Stomach (tissue), 9 donors: ENCODE data around the gene SACS. TPM values are rescaled to one million over a fixed set of nuclear protein-coding genes. Genes with fewer than 3 reads are reported as not detected.

Experiments
- DNase-seq, 2 donors: peaks; one replicate each; pipeline versions ENCODE4 v3.0.0 to v3.0.0-alpha.2; 2013 to 2019
- H3K27ac ChIP-seq, 5 donors: fragments of 200-600 bp in 4 of 5; sonication (generic) in 4 of 5; one replicate each; pipeline ENCODE4 v1.5.1; 2013 to 2019; ENCODE audit warnings: mild to moderate bottlenecking in 1 of 5, moderate library complexity in 1 of 5
- H3K27me3 ChIP-seq, 3 donors: fragments of 200-600 bp; sonication (generic); one replicate each; pipeline ENCODE4 v1.5.1; 2017 to 2019; ENCODE audit warnings: mixed run types in 1 of 3
- H3K36me3 ChIP-seq, 4 donors: fragments of 200-600 bp; sonication (generic); 1 replicate in 3 of 4; 2 replicates in 1 of 4; pipeline ENCODE4 v1.5.1; 2016 to 2019
- H3K4me1 ChIP-seq, 4 donors: fragments of 200-600 bp; sonication (generic); one replicate each; pipeline ENCODE4 v1.5.1; 2016 to 2019
- H3K4me3 ChIP-seq, 4 donors: fragments of 200-600 bp; sonication (generic) in 3 of 4; one replicate each; pipeline ENCODE4 v1.5.1; 2016 to 2019; ENCODE audit warnings: mild to moderate bottlenecking in 1 of 4
- H3K9me3 ChIP-seq, 4 donors: fragments of 200-600 bp; sonication (generic); one replicate each; pipeline ENCODE4 v1.5.1; 2016 to 2019
- EP300 ChIP-seq: sonication (generic); formaldehyde crosslinking; IDR thresholded peaks from one replicate; pipeline ENCODE4 v1.6.1; 2017; ENCODE audit warnings: antibody characterized with exemption
- POLR2A ChIP-seq, 4 donors: fragments of 450-650 bp; IDR thresholded peaks; one replicate each; pipeline ENCODE4 v1.6.1; 2016; ENCODE audit warnings: antibody characterized with exemption in 4 of 4, control low read depth in 2 of 4, mild to moderate bottlenecking in 1 of 4, moderate library complexity in 1 of 4
- POLR2AphosphoS5 ChIP-seq, 3 donors: sonication (generic); formaldehyde crosslinking; IDR thresholded peaks; one replicate each; pipeline ENCODE4 v1.6.1; 2016; ENCODE audit warnings: antibody characterized with exemption in 3 of 3
- WGBS, 5 donors: extraction: QIAGEN DNeasy Blood & Tissue Kit in 3 of 5; methylation state at CpG; one replicate each; pipeline versions ENCODE4 v1.1.5 to v1.1.7; 2013 to 2018; 5-methylcytosine and 5-hydroxymethylcytosine counted together
- intact Hi-C: fragments of 100-400 bp; cut with DNase I; formaldehyde crosslinking; loops from one replicate; pipeline ENCODE4 v1.15.1; 2023; ENCODE audit warnings: low total_unique reads
- polyA plus RNA-seq, 3 donors: library from polyadenylated mRNA; stranded (reverse); fragments of 200-250 nt; gene quantifications; one replicate each; pipeline ENCODE4 v1.2.3, GENCODE V29; 2013
- total RNA-seq, 5 donors: library from RNA; depleted of rRNA; stranded (reverse); fragments of >200 nt; gene quantifications; one replicate each; pipeline versions ENCODE4 v1.1.0 to v1.2.3, GENCODE V29; 2014 to 2016
- TF ChIP-seq, protein P1 (sequence below), 7 experiments: fragments of 450-650 bp in 4 of 7; fragments of 200-600 bp in 3 of 7; sonication (generic) in 3 of 7; IDR thresholded peaks; one replicate each; pipeline ENCODE4 v1.5.1; 2016 to 2019; ENCODE audit warnings: antibody characterized with exemption in 7 of 7, control low read depth in 2 of 7, mild to moderate bottlenecking in 1 of 7
- donor health status: healthy with polysubstance abuse.
- donor health status: Bipolar disorder and iron deficiency.
- donor health status: healthy.

SACS gene
- total and polyA plus RNA-seq, 8 donors, result 1.1 to 34.0 (median 4.9) TPM

DNA sequence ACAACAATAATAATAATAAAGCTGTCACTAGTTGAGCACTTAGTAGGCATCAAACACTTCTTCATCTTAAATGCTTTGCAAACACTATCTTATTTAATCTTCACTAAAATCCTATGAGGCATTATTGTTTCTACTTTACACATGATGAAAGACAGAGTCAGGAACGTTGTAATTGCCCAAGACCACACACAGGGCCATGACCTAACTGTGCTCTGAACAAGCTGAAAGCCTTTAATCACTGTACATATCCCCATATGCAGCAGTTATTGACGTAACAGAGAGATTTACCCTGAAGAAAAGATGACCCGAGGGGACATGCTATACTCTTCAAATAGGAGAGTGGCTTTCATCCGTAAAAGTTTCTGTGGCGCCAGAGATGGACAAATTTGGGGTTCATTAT lies 53.0 kb downstream of the SACS start:
- WGBS, 5 donors, result 72 to 76% (median 75%) methylated on average over 5 of the region's 5 CpGs
- intact Hi-C loops, result no loop called here
- Histone ChIP-seq H3K4me3 (no peak overlapping the region), H3K27me3 (no peaks in the 10 kb centered on the region), H3K4me1 (peaks cover 0 to 26% (median 11%) of the 10 kb centered on the region in 4 donors), H3K36me3 (no peaks in the 10 kb centered on the region), H3K27ac (no peak overlapping the region), H3K9me3 (no peaks in the 10 kb centered on the region)
- no peak for DNase-seq
- TF ChIP-seq EP300 (no peak), POLR2A (IDR thresholded peaks at IDR 0.05) (no peak), POLR2AphosphoS5 (IDR thresholded peaks at IDR 0.05) (no peak)
- TF ChIP-seq, protein P1, sequence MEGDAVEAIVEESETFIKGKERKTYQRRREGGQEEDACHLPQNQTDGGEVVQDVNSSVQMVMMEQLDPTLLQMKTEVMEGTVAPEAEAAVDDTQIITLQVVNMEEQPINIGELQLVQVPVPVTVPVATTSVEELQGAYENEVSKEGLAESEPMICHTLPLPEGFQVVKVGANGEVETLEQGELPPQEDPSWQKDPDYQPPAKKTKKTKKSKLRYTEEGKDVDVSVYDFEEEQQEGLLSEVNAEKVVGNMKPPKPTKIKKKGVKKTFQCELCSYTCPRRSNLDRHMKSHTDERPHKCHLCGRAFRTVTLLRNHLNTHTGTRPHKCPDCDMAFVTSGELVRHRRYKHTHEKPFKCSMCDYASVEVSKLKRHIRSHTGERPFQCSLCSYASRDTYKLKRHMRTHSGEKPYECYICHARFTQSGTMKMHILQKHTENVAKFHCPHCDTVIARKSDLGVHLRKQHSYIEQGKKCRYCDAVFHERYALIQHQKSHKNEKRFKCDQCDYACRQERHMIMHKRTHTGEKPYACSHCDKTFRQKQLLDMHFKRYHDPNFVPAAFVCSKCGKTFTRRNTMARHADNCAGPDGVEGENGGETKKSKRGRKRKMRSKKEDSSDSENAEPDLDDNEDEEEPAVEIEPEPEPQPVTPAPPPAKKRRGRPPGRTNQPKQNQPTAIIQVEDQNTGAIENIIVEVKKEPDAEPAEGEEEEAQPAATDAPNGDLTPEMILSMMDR (IDR thresholded peaks at IDR 0.05), result no peak

DNA sequence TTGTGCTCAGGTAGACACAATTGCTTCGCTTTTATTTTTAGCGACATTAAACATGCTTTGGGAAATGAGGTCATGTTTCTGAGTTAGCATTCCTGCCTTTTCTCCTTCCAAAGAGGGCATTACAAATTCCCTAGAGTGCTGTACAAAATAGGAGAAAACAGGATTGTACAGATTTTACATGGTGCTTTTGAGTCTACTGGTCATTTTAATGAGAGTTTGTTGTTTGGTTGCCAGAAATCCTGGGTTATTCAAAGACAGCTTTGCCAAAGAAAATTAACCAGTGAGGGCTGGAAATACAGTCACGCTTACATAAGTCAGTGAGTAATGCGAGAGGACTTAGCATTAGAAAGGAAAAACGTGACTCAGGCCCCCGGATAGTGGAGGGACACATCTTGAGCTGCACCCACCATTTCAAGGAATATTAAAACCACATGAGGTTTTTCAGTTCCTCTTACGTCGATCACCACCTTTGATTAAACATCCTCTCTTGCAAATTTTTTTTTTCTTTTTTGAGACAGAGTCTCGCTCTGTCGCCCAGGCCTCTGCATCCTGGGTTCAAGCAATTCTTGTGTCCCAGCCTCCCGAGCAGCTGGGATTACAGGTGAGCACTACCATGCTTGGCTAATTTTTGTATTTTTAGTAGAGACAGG lies 55.4 kb downstream of the SACS start:
- Histone ChIP-seq H3K27ac (peak overlapping the region in 4 of 5 donors; percentile 61 to 91 (median 80)), H3K4me3 (no peak overlapping the region), H3K9me3 (no peaks in the 10 kb centered on the region), H3K4me1 (peaks cover 0 to 45% (median 19%) of the 10 kb centered on the region in 4 donors), H3K36me3 (no peaks in the 10 kb centered on the region), H3K27me3 (no peaks in the 10 kb centered on the region)
- 47 to 67% (median 50%) methylated on average over 11 of the region's 11 CpGs for WGBS, 5 donors
- intact Hi-C loops, result no loop called here
- peak in 1 of 2 donors; percentile 64 for DNase-seq
- TF ChIP-seq EP300 (no peak), POLR2AphosphoS5 (IDR thresholded peaks at IDR 0.05) (peak in 1 of 3 donors; percentile 58)

- Histone ChIP-seq H3K4me1 (peaks cover 0 to 50% (median 21%) of the 10 kb centered on the region in 4 donors), H3K27me3 (no peaks in the 10 kb centered on the region), H3K36me3 (no peaks in the 10 kb centered on the region), H3K27ac (peak overlapping the region in 4 of 5 donors; percentile 61 to 91 (median 80)), H3K9me3 (no peaks in the 10 kb centered on the region), H3K4me3 (no peak overlapping the region)
- peak in 1 of 2 donors; percentile 27 for DNase-seq
- TF ChIP-seq POLR2A (IDR thresholded peaks at IDR 0.05) (no peak), POLR2AphosphoS5 (IDR thresholded peaks at IDR 0.05) (no peak), EP300 (no peak)
- TF ChIP-seq, protein P1 (IDR thresholded peaks at IDR 0.05), result no peak
- 76 to 84% (median 83%) methylated on average over 7 of the region's 7 CpGs for WGBS, 5 donors
- intact Hi-C loops, result no loop called here
Measured at GRCh38 chr13:23377579-23377978, 55.9 kb downstream of the SACS start.

DNA sequence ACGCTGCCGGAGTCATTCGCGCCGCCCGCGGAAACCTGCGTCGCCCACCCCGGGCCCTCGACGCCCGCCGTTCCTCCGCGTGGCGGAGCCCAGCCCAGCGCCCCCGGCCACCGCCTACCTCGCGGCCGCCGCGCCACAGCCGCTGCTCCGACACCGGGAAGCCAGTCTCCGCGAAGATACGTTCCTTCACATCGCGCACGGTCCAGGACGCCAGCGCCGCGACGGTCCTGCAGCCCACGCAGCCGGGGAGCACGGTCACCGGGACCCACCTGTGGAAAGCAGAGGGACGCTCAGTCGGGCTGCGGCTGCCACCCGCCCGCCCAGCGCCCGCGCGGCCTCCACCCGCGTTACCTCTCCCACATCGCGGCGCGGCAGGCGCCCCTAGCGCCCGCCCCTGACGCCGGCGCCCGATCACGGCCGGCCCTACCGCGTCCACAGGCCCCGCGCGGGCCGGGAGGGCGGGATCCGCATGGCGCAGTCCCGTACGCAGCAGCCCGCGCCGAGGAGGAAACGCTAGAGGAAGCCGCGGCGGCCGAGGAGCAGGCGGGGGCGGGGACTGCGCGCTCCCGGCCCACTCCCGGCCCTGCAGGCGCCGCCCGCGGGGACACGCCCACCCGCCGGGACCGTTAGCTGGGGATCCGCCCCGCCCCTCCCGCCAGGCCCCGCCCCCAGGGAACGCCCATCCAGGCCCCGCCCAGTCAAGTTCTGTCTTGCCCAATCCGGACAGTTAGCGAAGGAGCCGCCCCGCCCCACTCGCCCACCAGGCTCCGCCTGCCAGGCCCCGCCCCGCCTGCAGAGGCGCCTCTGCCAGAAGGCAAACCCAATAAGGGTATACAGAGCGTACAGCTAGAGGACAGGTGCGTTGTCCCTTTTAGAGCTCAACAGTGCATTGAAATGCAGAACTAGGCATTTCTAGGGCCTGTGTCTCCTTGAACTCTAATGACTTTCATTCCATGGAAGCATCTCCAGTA lies 58.2 kb downstream of the SACS start:
- H3K27me3 ChIP-seq, result no peaks in the 10 kb centered on the region
- H3K9me3 ChIP-seq, result no peaks in the 10 kb centered on the region
- peaks cover 0 to 60% (median 23%) of the 10 kb centered on the region in 4 donors for H3K4me1 ChIP-seq
- intact Hi-C loops, result no loop called here
- H3K4me3 ChIP-seq, result peak overlapping the region; percentile 66 to 75 (median 72)
- TF ChIP-seq, protein P1 (IDR thresholded peaks at IDR 0.05), result peak in 1 of 7 experiments; percentile 6
- TF ChIP-seq POLR2A (IDR thresholded peaks at IDR 0.05) (no peak), EP300 (no peak), POLR2AphosphoS5 (IDR thresholded peaks at IDR 0.05) (peak; percentile 47 to 77 (median 49))
- WGBS, 5 donors, result 0 to 1% (median 1%) methylated on average over 20 to 117 of the region's 117 CpGs
- DNase-seq, result peak; percentile 96 to 98
- H3K36me3 ChIP-seq, result peaks cover 0 to 8% (median 7%) of the 10 kb centered on the region in 4 donors
- peak overlapping the region; percentile 74 to 91 (median 85) for H3K27ac ChIP-seq
